Stimulated activated naive B cell treated with anti-CD40 and anti-IgM and Interleukin-4, amounts not matched to agents 10 μg/mL and 1 μg/mL and 100 μg/mL, for 72 hours (primary cell): ENCODE results near the gene ITGA7.
A peak's percentile ranks its signal among the peaks of the same experiment; 100 is the strongest.

Experiments
- ATAC-seq, 2 donors: fragments of 150-1000 bp; cut with Tn5 transposase; replicated peaks; 2 replicates each; pipeline ENCODE4 v1.10.0; 2021; ENCODE audit warnings: moderate library complexity in 1 of 2
- DNase-seq: peaks from one replicate; pipeline ENCODE4 v3.0.0; 2021
- H3K27ac Mint-ChIP-seq: one replicate; pipeline ENCODE4 v1.8.0; 2022; ENCODE audit warnings: mild to moderate bottlenecking, mixed read lengths
- H3K27me3 Mint-ChIP-seq, 2 donors: one replicate each; pipeline ENCODE4 v1.8.0; 2022; ENCODE audit warnings: mixed read lengths in 2 of 2
- H3K36me3 Mint-ChIP-seq, 2 donors: one replicate each; pipeline ENCODE4 v1.8.0; 2022; ENCODE audit warnings: mixed read lengths in 2 of 2, mild to moderate bottlenecking in 1 of 2
- H3K4me1 Mint-ChIP-seq, 2 donors: one replicate each; pipeline ENCODE4 v1.8.0; 2022; ENCODE audit warnings: mixed read lengths in 2 of 2, mild to moderate bottlenecking in 1 of 2
- H3K4me3 Mint-ChIP-seq, 2 donors: one replicate each; pipeline ENCODE4 v1.8.0; 2022; ENCODE audit warnings: mild to moderate bottlenecking in 2 of 2, mixed read lengths in 2 of 2, moderate library complexity in 1 of 2
- H3K9me3 Mint-ChIP-seq, 2 donors: one replicate each; pipeline ENCODE4 v1.8.0; 2022; ENCODE audit warnings: mixed read lengths in 2 of 2, mild to moderate bottlenecking in 1 of 2

The ITGA7 gene

GRCh38 chr12:55718015-55718414 lies 10.3 kb upstream of the ITGA7 start:
- H3K4me3 Mint-ChIP-seq, result no peak overlapping the region
- no peaks in the 10 kb centered on the region for H3K9me3 Mint-ChIP-seq
- H3K27me3 Mint-ChIP-seq, result no peaks in the 10 kb centered on the region
- peaks cover 24 to 43% of the 10 kb centered on the region in 2 donors for H3K4me1 Mint-ChIP-seq
- ATAC-seq (no peak), DNase-seq (no peak)
- peaks cover 4 to 14% of the 10 kb centered on the region in 2 donors for H3K36me3 Mint-ChIP-seq
- no peak overlapping the region for H3K27ac Mint-ChIP-seq

GRCh38 chr12:55717011-55718007 lies 9.6 kb upstream of the ITGA7 start:
- no peaks in the 10 kb centered on the region for H3K27me3 Mint-ChIP-seq
- peak overlapping the region; percentile 98 for H3K27ac Mint-ChIP-seq
- H3K4me3 Mint-ChIP-seq, result peak overlapping the region; percentile 93 to 95
- H3K4me1 Mint-ChIP-seq, result peaks cover 24 to 43% of the 10 kb centered on the region in 2 donors
- ATAC-seq, result peak in 1 of 2 donors; percentile 8
- H3K36me3 Mint-ChIP-seq, result peaks cover 4 to 14% of the 10 kb centered on the region in 2 donors
- DNase-seq, result no peak
- no peaks in the 10 kb centered on the region for H3K9me3 Mint-ChIP-seq

- H3K36me3 Mint-ChIP-seq, result peaks cover 4 to 14% of the 10 kb centered on the region in 2 donors
- ATAC-seq (peak; percentile 20 to 21), DNase-seq (no peak)
- H3K27ac Mint-ChIP-seq, result peak overlapping the region; percentile 98
- peak overlapping the region; percentile 93 to 95 for H3K4me3 Mint-ChIP-seq
- H3K9me3 Mint-ChIP-seq, result no peaks in the 10 kb centered on the region
- H3K4me1 Mint-ChIP-seq, result peaks cover 24 to 43% of the 10 kb centered on the region in 2 donors
- no peaks in the 10 kb centered on the region for H3K27me3 Mint-ChIP-seq
Measured at GRCh38 chr12:55716582-55716957, 8.9 kb upstream of the ITGA7 start.

- H3K4me3 Mint-ChIP-seq, result peak within 1 kb of the TSS; percentile 93 to 95
- H3K9me3 Mint-ChIP-seq, result no peaks in the 10 kb centered on the region
- DNase-seq (peak; percentile 89), ATAC-seq (peak; percentile 93 to 94)
- H3K4me1 Mint-ChIP-seq, result peaks cover 24 to 43% of the 10 kb centered on the region in 2 donors
- H3K36me3 Mint-ChIP-seq, result peaks cover 4 to 14% of the 10 kb centered on the region in 2 donors
- H3K27ac Mint-ChIP-seq, result peak within 1 kb of the TSS; percentile 98
- H3K27me3 Mint-ChIP-seq, result no peaks in the 10 kb centered on the region
Measured at GRCh38 chr12:55715833-55716581, 8.3 kb upstream of the ITGA7 start, which contains the start of gene BLOC1S1. TSS of gene BLOC1S1 (plus strand) at chr12:55716046. CDS start at chr12:55716052, 6 bp downstream.

- peaks cover 4 to 14% of the 10 kb centered on the region in 2 donors for H3K36me3 Mint-ChIP-seq
- peaks cover 24 to 43% of the 10 kb centered on the region in 2 donors for H3K4me1 Mint-ChIP-seq
- H3K9me3 Mint-ChIP-seq, result no peaks in the 10 kb centered on the region
- no peaks in the 10 kb centered on the region for H3K27me3 Mint-ChIP-seq
- ATAC-seq (no peak), DNase-seq (no peak)
- peak overlapping the region; percentile 98 for H3K27ac Mint-ChIP-seq
- peak overlapping the region; percentile 93 to 95 for H3K4me3 Mint-ChIP-seq
Measured at GRCh38 chr12:55715169-55715764, 7.6 kb upstream of the ITGA7 start.

- ATAC-seq, result no peak
- peaks cover 0 to 9% of the 10 kb centered on the region in 2 donors for H3K27me3 Mint-ChIP-seq
- H3K36me3 Mint-ChIP-seq, result peaks cover 4 to 11% of the 10 kb centered on the region in 2 donors
- DNase-seq, result no peak
- H3K9me3 Mint-ChIP-seq, result no peaks in the 10 kb centered on the region
- H3K4me1 Mint-ChIP-seq, result peaks cover 28 to 40% of the 10 kb centered on the region in 2 donors
- H3K4me3 Mint-ChIP-seq, result no peak overlapping the region
- no peak overlapping the region for H3K27ac Mint-ChIP-seq
Measured at GRCh38 chr12:55713721-55714120, 6.0 kb upstream of the ITGA7 start.

GRCh38 chr12:55712700-55713415 lies 5.2 kb upstream of the ITGA7 start:
- Mint-ChIP-seq H3K4me3 (no peak overlapping the region), H3K27ac (no peak overlapping the region), H3K4me1 (peaks cover 28 to 39% of the 10 kb centered on the region in 2 donors)

GRCh38 chr12:55711786-55712553 lies 4.3 kb upstream of the ITGA7 start:
- no peaks in the 10 kb centered on the region for H3K9me3 Mint-ChIP-seq
- H3K4me3 Mint-ChIP-seq, result no peak overlapping the region
- H3K36me3 Mint-ChIP-seq, result peaks cover 0 to 3% of the 10 kb centered on the region in 2 donors
- H3K4me1 Mint-ChIP-seq, result peaks cover 25 to 35% of the 10 kb centered on the region in 2 donors
- peaks cover 4 to 17% of the 10 kb centered on the region in 2 donors for H3K27me3 Mint-ChIP-seq
- ATAC-seq, result no peak
- no peak for DNase-seq
- no peak overlapping the region for H3K27ac Mint-ChIP-seq

More at GRCh38 chr12:55712700-55713415, 5.2 kb upstream of the ITGA7 start:
- ATAC-seq (no peak), DNase-seq (no peak)
- no peaks in the 10 kb centered on the region for H3K9me3 Mint-ChIP-seq
- peaks cover 0 to 14% of the 10 kb centered on the region in 2 donors for H3K27me3 Mint-ChIP-seq
- H3K36me3 Mint-ChIP-seq, result peaks cover 0 to 3% of the 10 kb centered on the region in 2 donors

- H3K36me3 Mint-ChIP-seq, result no peaks in the 10 kb centered on the region
- peaks cover 22 to 30% of the 10 kb centered on the region in 2 donors for H3K4me1 Mint-ChIP-seq
- ATAC-seq (no peak), DNase-seq (no peak)
- H3K27me3 Mint-ChIP-seq, result peaks cover 8 to 21% of the 10 kb centered on the region in 2 donors
- H3K9me3 Mint-ChIP-seq, result no peaks in the 10 kb centered on the region
- H3K4me3 Mint-ChIP-seq, result peak overlapping the region; percentile 68 to 84
- no peak overlapping the region for H3K27ac Mint-ChIP-seq
Measured at GRCh38 chr12:55708695-55709233, 1.1 kb upstream of the ITGA7 start.

GRCh38 chr12:55707219-55707671 lies 459 bp downstream of the ITGA7 start:
- ATAC-seq, result peak; percentile 37 to 53
- Mint-ChIP-seq H3K4me1 (peaks cover 22 to 30% of the 10 kb centered on the region in 2 donors), H3K36me3 (no peaks in the 10 kb centered on the region), H3K27me3 (peaks cover 8 to 21% of the 10 kb centered on the region in 2 donors), H3K4me3 (peak overlapping the region; percentile 68 to 84), H3K9me3 (no peaks in the 10 kb centered on the region), H3K27ac (peak overlapping the region; percentile 10)
- DNase-seq, result no peak

- Mint-ChIP-seq H3K36me3 (no peaks in the 10 kb centered on the region), H3K27ac (no peak overlapping the region), H3K4me3 (peak overlapping the region; percentile 68 to 84), H3K4me1 (peaks cover 22 to 30% of the 10 kb centered on the region in 2 donors), H3K9me3 (no peaks in the 10 kb centered on the region), H3K27me3 (peaks cover 8 to 21% of the 10 kb centered on the region in 2 donors)
- no peak for ATAC-seq
- no peak for DNase-seq
Measured at GRCh38 chr12:55706568-55707218, 1.0 kb downstream of the ITGA7 start.

- Mint-ChIP-seq H3K27ac (no peak overlapping the region), H3K4me3 (no peak overlapping the region), H3K4me1 (peaks cover 22 to 30% of the 10 kb centered on the region in 2 donors), H3K9me3 (no peaks in the 10 kb centered on the region), H3K36me3 (no peaks in the 10 kb centered on the region), H3K27me3 (peaks cover 8 to 21% of the 10 kb centered on the region in 2 donors)
- DNase-seq (no peak), ATAC-seq (peak; percentile 46 to 52)
Measured at GRCh38 chr12:55705782-55706402, 1.8 kb downstream of the ITGA7 start.
